ENCODE measurements around the gene CRIP1. TPM values are rescaled to one million over a fixed set of nuclear protein-coding genes. Genes with fewer than 3 reads are reported as not detected.

CRIP1 gene
- total and polyA plus RNA-seq, 2 donors (not counting 3 experiments of a cell fraction or from before 2014, with no cell fraction given) = 3.1 to 8.1 TPM

- no peak for TF ChIP-seq JUN (IDR thresholded peaks at IDR 0.05; ENCODE audit: borderline replicate concordance, insufficient read depth, insufficient read length, low read depth)
- no peak for TF ChIP-seq POLR2AphosphoS5 (IDR thresholded peaks at IDR 0.05; ENCODE audit: insufficient read depth, low read depth, low read length)
- no peak for TF ChIP-seq POLR2A (IDR thresholded peaks at IDR 0.05; ENCODE audit: low read depth, low read length)
- TF ChIP-seq MYC (IDR thresholded peaks at IDR 0.05; ENCODE audit: low read depth, low read length) = no peak
- no TSS peak for BruUV-seq (replicated peaks)
- no peaks in the 10 kb centered on the region for H3K27me3 ChIP-seq (ENCODE audit: control insufficient read depth in 2 of 2, insufficient read depth in 2 of 2, low read length in 2 of 2)
- no peak for DNase-seq (ENCODE audit: low read depth, low spot score)
- H3K79me2 ChIP-seq (ENCODE audit: control insufficient read depth, insufficient read depth, low read length) = peaks cover 10% of the 10 kb centered on the region
- H2AFZ ChIP-seq (ENCODE audit: low read depth, low read length) = no peak overlapping the region
- dilution Hi-C loops (cut with MboI; ENCODE audit: extremely low pct_ligation_motif_present, low sequenced_read_pairs) = no loop called here
- H3K4me1 ChIP-seq (ENCODE audit: control insufficient read depth, extremely low read depth, insufficient read depth, low read length) = peaks cover 29% of the 10 kb centered on the region
- no peak overlapping the region for H3K4me2 ChIP-seq (ENCODE audit: insufficient read depth, low read length)
- H3K27ac ChIP-seq (ENCODE audit: insufficient read depth, low read depth, low read length) = no peak overlapping the region
- H3K36me3 ChIP-seq (ENCODE audit: control insufficient read depth in 2 of 2, extremely low read depth in 1 of 2, insufficient read depth in 2 of 2, low read length in 2 of 2) = peaks cover 3 to 5% of the 10 kb centered on the region in 2 experiments
- no peaks in the 10 kb centered on the region for H3K9me1 ChIP-seq (replicated peaks; ENCODE audit: control insufficient read depth, extremely low read depth, insufficient read depth, low read length)
- intact Hi-C loops (cut with micrococcal nuclease) = no loop called here
- POLR2A ChIA-PET = no interaction called here
- H4K20me1 ChIP-seq (replicated peaks; ENCODE audit: control insufficient read depth, extremely low read depth, insufficient read depth, low read length) = no peaks in the 10 kb centered on the region
- no peaks in the 10 kb centered on the region for H3K9me3 ChIP-seq (replicated peaks; ENCODE audit: control insufficient read depth, insufficient read depth, low read length)
- no peak overlapping the region for H3K9ac ChIP-seq (replicated peaks; ENCODE audit: extremely low read depth, insufficient read depth, low read length)
- CTCF ChIA-PET = interaction anchor here (0.6 kb wide), 1 partner anchor 110 kb away, joined by 3 read pairs; no protein-coding TSS in a partner anchor
- no peak overlapping the region for H3K4me3 ChIP-seq (replicated peaks in 1 of 3; ENCODE audit: insufficient read depth in 1 of 3, low read depth in 1 of 3, low read length in 3 of 3)
- FAIRE-seq = no peak
Observed at GRCh38 chr14:105478398-105479251, 8.1 kb upstream of the CRIP1 start.

GRCh38 chr14:105479431-105480158 lies 7.1 kb upstream of the CRIP1 start:
- Histone ChIP-seq H2AFZ (ENCODE audit: low read depth, low read length) (no peak overlapping the region), H4K20me1 (replicated peaks; ENCODE audit: control insufficient read depth, extremely low read depth, insufficient read depth, low read length) (no peaks in the 10 kb centered on the region), H3K4me3 (replicated peaks in 1 of 3; ENCODE audit: insufficient read depth in 1 of 3, low read depth in 1 of 3, low read length in 3 of 3) (no peak overlapping the region), H3K4me1 (ENCODE audit: control insufficient read depth, extremely low read depth, insufficient read depth, low read length) (peaks cover 27% of the 10 kb centered on the region), H3K9ac (replicated peaks; ENCODE audit: extremely low read depth, insufficient read depth, low read length) (no peak overlapping the region), H3K9me3 (replicated peaks; ENCODE audit: control insufficient read depth, insufficient read depth, low read length) (no peaks in the 10 kb centered on the region), H3K79me2 (ENCODE audit: control insufficient read depth, insufficient read depth, low read length) (peaks cover 10% of the 10 kb centered on the region), H3K9me1 (replicated peaks; ENCODE audit: control insufficient read depth, extremely low read depth, insufficient read depth, low read length) (no peaks in the 10 kb centered on the region), H3K4me2 (ENCODE audit: insufficient read depth, low read length) (no peak overlapping the region), H3K36me3 (ENCODE audit: control insufficient read depth in 2 of 2, extremely low read depth in 1 of 2, insufficient read depth in 2 of 2, low read length in 2 of 2) (peaks cover 3 to 5% of the 10 kb centered on the region in 2 experiments), H3K27me3 (ENCODE audit: control insufficient read depth in 2 of 2, insufficient read depth in 2 of 2, low read length in 2 of 2) (no peaks in the 10 kb centered on the region), H3K27ac (ENCODE audit: insufficient read depth, low read depth, low read length) (no peak overlapping the region)
- dilution Hi-C loops (cut with MboI; ENCODE audit: extremely low pct_ligation_motif_present, low sequenced_read_pairs) (no loop called here), intact Hi-C loops (cut with micrococcal nuclease) (no loop called here)
- BruUV-seq (replicated peaks) = TSS peak; percentile 40
- no peak for DNase-seq (ENCODE audit: low read depth, low spot score)
- TF ChIP-seq FOS (IDR thresholded peaks at IDR 0.05; ENCODE audit: borderline replicate concordance, insufficient read depth, low read length) = no peak
- TF ChIP-seq GATA2 (IDR thresholded peaks at IDR 0.05; ENCODE audit: insufficient read depth, insufficient read length, low read depth, low read length) = no peak
- no peak for TF ChIP-seq MAX (IDR thresholded peaks at IDR 0.05; ENCODE audit: insufficient read depth, insufficient read length)
- no peak for TF ChIP-seq POLR2AphosphoS5 (IDR thresholded peaks at IDR 0.05; ENCODE audit: insufficient read depth, low read depth, low read length)
- TF ChIP-seq CTCF (IDR thresholded peaks at IDR 0.05; ENCODE audit: extremely low read depth in 1 of 2, insufficient read depth in 1 of 2, low read depth in 1 of 2, low read length in 2 of 2) = no peak
- TF ChIP-seq POLR2A (IDR thresholded peaks at IDR 0.05; ENCODE audit: low read depth, low read length) = no peak
- no peak for TF ChIP-seq EZH2 (IDR thresholded peaks at IDR 0.05; ENCODE audit: borderline replicate concordance, low read depth, low read length, severe bottlenecking)
- TF ChIP-seq JUN (IDR thresholded peaks at IDR 0.05; ENCODE audit: borderline replicate concordance, insufficient read depth, insufficient read length, low read depth) = no peak
- TF ChIP-seq MYC (IDR thresholded peaks at IDR 0.05; ENCODE audit: low read depth, low read length) = no peak
- ChIA-PET POLR2A (no interaction called here), CTCF (interaction anchor here (0.6 to 3.1 kb wide), 4 partner anchors 10 to 110 kb away, joined by 3 to 144 read pairs (median 17); partner anchors contain the start of gene TEDC1)
- FAIRE-seq = no peak

Data from endothelial cell of umbilical vein (primary cell).